ENCODE results near the gene DDX39A.
"Not testable (repeated sequence)": the region's sequence is repeated elsewhere in the genome, so short reads cannot be mapped to it uniquely, and the experiment has no call there.

The DDX39A gene

DNA sequence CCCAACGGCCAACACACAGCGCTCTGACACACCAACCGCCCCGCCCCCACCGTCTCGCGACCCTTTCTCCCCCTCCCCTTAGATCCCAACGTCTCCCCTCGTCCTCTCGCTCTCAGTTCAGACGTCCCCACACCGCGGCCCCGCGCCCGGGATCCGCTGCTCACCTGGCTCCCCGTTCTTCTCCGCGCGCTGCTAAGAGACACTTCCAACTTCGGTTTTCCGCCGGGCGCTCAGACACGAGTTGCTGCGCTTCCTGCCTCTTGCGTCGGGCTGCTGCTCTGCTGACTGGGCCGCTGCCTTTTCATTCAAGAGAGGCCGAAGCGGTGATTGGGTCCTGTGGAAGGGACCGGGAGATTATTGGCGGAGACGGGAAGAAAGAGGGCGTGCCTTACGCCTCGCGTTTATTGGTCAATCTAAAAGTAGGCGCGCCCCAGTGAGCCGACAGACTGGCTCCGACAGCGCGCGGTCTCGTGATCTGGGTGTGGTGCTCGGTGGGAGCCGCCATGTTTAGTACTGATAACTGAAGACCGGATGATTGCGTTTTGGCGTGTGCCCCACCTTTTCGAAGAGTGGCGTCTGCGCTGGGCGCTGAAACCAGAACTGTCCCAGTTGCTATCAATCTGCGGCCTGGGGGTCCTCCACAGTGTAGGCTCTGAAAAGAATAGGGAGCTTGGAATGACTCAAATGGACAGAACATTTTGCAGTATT lies at the start of gene DDX39A:
Gene DDX39A, minus strand, starts transcription at position 236 of the 708 bp plus-strand sequence. CDS start 6,121 bp downstream, outside the sequence.
- DNase-seq (ENCODE audit: insufficient read length, low spot score) (peak; percentile 94), FAIRE-seq (peak; percentile 95)

- DNase-seq (ENCODE audit: insufficient read length, low spot score) = no peak
- no peak for FAIRE-seq
Observed at GRCh38 chr19:14467816-14468215, 48.7 kb upstream of the DDX39A start.

GRCh38 chr19:14467391-14467790 lies 48.2 kb upstream of the DDX39A start:
- no peak for DNase-seq (ENCODE audit: insufficient read length, low spot score)
- no peak for FAIRE-seq

DNA sequence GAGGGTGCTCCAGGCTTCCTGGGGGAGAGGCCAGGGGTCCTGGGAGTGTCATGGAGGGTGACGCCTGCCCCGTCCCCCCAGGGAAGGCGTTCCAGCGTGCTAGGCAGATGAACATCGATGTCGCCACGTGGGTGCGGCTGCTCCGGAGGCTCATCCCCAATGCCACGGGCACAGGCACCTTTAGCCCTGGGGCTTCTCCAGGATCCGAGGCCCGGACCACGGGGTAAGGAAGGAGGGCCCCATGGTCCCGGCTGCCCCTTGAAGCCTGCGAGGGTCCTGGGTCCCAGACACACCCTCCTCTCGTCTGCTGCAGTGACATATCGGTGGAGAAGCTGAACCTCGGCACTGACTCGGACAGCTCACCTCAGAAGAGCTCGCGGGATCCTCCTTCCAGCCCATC lies 44.6 kb upstream of the DDX39A start:
- DNase-seq (ENCODE audit: insufficient read length, low spot score) = no peak

DNA sequence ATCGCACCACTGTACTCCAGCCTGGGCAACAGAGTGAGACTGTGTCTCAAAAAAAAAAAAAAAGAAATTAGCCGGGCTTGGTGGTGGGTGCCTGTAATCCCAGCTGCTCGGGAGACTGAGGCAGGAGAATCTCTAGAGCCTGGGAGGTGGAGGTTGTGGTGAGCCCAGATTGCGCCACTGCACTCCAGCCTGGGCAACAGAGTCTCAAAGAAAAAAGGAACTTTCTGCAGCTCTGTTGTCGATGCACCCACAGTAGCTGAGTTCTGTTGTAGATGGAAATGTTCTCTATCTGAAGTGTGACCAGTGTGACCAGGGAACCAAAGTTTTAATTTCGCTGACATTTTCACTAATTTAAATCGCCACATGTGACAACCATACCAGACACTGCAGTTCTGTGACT lies 43.3 kb upstream of the DDX39A start:
- FAIRE-seq = not testable (repeated sequence)

More for the DNA sequence above, 44.6 kb upstream of the DDX39A start:
- no peak for FAIRE-seq

GRCh38 chr19:14460935-14461334 lies 41.8 kb upstream of the DDX39A start:
- DNase-seq (ENCODE audit: insufficient read length, low spot score) = no peak
- FAIRE-seq = no peak

More for the DNA sequence above, 43.3 kb upstream of the DDX39A start:
- DNase-seq (ENCODE audit: insufficient read length, low spot score) = not testable (repeated sequence)

DNA sequence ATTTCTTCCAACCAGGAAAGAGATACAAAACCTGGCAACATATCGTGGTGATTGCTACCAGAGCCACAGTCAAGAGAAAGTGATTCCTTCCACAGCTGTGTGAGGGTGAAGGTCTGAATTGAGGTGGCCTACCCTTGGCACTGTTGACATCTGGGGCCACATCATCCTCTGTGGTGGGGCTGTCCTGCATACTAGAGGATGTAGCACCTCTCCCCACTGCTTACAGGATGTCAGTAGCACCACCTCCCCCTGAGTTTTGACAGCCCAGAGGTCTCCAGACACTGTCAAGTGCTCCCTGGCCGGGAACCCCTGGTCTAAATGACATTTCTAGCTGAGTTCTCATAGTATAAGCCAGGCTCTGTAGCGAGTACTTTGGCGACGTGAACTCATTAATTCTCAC lies 40.6 kb upstream of the DDX39A start:
- DNase-seq (ENCODE audit: insufficient read length, low spot score) (no peak), FAIRE-seq (no peak)

- FAIRE-seq = not testable (repeated sequence)
Observed at GRCh38 chr19:14452303-14452702, 33.2 kb upstream of the DDX39A start.

GRCh38 chr19:14450876-14451275 lies 31.7 kb upstream of the DDX39A start:
- no peak for FAIRE-seq
- no peak for DNase-seq (ENCODE audit: insufficient read length, low spot score)

More at GRCh38 chr19:14452303-14452702, 33.2 kb upstream of the DDX39A start:
- DNase-seq (ENCODE audit: insufficient read length, low spot score) = not testable (repeated sequence)

DNA sequence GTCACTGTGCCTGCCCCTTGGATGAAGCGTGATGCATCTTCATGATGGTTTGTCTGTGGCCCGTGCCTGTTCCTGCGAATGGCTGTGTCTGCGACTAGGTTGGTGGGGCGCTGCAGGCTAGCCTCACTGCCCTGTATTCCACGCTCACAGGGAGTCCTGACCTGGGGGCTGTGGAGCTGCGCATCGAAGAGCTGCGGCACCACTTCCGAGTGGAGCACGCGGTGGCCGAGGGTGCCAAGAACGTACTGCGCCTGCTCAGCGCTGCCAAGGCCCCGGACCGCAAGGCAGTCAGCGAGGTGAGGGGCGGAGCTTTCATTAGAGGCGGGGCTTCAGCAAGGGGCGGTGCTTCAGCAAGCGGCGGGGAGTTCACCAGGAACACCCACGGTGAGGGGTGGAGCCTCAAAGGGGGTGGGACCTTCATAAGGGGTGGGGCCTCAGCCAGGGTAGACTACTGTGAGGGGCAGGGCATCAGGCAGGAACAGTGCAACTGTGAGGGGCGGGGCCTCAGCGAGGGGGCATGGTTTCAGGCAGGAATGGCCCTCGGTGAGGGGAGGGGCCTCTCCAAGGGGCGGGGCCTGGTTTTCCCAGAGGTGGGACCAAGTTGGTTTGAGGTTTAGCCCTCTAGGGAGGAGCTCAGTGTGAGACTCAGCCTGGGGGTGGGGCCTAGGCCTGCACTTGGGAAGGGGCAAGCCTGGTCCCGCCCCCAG lies 31.2 kb upstream of the DDX39A start:
- DNase-seq (ENCODE audit: insufficient read length, low spot score) (no peak), FAIRE-seq (no peak)

DNA sequence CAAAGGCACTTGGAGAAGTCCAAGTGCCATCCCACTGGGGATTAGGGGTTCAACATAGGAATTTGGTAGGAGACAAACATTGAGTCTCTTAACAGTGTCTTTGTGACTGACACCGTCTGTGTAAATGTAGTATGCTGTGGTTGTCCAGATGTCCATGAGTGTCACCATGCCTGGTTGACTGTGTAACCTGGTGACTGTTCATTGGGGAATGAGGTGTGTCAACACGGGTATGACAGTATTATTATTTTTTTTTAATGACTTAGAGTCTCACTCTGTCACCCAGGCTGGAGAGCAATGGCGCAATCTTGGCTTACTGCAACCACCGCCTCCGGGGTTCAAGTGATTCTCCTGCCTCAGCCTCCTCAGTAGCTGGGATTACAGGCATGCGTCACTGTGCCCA lies 30.2 kb upstream of the DDX39A start:
- FAIRE-seq = no peak
- no peak for DNase-seq (ENCODE audit: insufficient read length, low spot score)

DNA sequence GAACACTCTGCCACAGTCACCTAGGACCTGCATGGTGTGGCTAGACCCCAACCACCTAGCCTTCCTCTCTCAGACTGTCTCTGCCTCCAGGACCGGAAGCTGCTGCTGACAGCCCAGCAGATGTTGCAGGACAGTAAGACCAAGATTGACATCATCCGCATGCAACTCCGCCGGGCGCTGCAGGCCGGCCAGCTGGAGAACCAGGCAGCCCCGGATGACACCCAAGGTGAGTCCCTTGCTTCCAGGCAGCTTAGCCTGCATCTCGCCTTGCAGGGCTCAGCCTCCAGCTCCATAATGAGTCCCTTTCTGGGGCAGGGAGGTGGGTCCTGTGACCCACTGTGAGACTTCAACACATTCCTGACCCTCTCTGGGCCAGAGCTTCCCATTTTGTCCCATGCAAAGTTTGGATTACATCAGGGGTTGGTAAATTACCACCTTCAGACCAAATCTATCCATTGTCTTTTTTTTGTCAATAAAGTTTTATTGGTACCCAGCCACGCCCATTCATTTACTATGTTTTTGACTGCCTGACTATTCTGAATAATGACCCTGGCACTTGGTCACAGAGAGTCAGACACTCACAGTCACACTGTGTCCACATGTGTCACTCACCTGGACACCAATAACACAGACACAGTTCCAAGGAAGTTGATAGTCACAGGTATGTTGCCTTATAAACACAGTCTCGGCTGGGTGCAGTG lies 27.3 kb upstream of the DDX39A start:
- no peak for DNase-seq (ENCODE audit: insufficient read length, low spot score)

GRCh38 chr19:14443632-14444216 lies 24.6 kb upstream of the DDX39A start:
- FAIRE-seq = no peak
- no peak for DNase-seq (ENCODE audit: insufficient read length, low spot score)

More for the DNA sequence above, 27.3 kb upstream of the DDX39A start:
- FAIRE-seq = no peak

- no peak for DNase-seq (ENCODE audit: insufficient read length, low spot score)
- no peak for FAIRE-seq
Observed at GRCh38 chr19:14442891-14443631, 23.9 kb upstream of the DDX39A start.

DNA sequence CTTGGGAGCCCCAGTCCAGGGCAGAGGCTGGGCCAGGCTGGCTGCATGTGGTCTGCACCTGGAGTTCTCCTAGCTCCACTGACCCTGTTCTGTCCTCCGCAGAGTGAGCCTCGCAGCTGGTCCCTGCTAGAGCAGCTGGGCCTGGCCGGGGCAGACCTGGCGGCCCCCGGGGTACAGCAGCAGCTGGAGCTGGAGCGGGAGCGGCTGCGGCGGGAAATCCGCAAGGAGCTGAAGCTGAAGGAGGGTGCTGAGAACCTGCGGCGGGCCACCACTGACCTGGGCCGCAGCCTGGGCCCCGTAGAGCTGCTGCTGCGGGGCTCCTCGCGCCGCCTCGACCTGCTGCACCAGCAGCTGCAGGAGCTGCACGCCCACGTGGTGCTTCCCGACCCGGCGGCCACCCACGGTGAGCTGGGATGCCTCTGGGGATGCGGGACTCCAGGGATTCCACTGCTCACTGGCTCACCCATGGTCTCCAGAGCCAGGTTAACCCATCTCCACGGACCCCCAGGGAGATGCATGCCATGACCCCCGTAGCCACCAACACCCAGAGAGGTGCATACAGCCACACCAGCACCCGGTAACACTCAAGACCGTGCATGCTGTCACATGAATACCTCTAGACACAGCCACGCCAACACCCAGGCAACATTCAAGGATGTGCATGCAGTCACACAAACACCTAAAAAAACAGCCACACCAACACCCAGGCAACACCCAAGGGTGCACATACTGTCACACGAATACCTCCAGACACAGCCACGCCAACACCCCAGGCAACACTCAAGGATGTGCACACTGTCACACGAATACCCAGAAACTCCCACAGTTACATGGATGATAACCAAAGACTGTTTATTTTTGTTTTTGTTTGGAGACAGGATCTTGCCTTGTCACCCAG lies 22.1 kb upstream of the DDX39A start:
- DNase-seq (ENCODE audit: insufficient read length, low spot score) = no peak
- FAIRE-seq = no peak

- DNase-seq (ENCODE audit: insufficient read length, low spot score) (peak; percentile 88), FAIRE-seq (peak; percentile 87)
Observed at GRCh38 chr19:14440049-14440448, 20.9 kb upstream of the DDX39A start.

- DNase-seq (ENCODE audit: insufficient read length, low spot score) = no peak
- FAIRE-seq = no peak
Observed at GRCh38 chr19:14439014-14439413, 19.9 kb upstream of the DDX39A start.

- FAIRE-seq = no peak
Observed at GRCh38 chr19:14437578-14438140, 18.5 kb upstream of the DDX39A start.

More at GRCh38 chr19:14437578-14438140, 18.5 kb upstream of the DDX39A start:
- DNase-seq (ENCODE audit: insufficient read length, low spot score) = no peak
